ENCODE measurements around the gene PIGK.

DNA sequence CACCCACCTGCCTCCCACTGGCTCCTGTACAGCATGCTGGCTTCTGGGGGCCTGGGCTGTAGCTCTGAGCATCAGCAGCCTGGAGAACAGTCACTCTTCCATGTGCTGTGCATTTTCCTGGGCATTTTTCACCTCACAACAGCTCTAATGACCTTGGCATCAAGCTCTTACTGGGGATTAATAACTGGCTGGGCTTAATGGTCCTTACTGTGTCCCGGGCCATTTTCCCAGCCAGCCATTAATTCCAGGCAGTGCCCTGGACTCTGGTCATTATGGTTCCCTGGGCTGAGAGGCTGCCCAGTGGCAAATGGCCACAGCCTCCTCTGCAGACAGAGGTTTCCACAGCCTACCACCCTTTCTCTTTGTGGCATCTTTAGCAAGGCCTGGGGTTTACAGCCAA lies 180.1 kb downstream of the PIGK start:
- TF ChIP-seq CTCF (IDR thresholded peaks at IDR 0.05 in 8 of 11, conservative IDR thresholded peaks at IDR 0.05 in 3 of 11) (no peak), POLR2A (IDR thresholded peaks at IDR 0.05) (no peak), POLR2AphosphoS5 (IDR thresholded peaks at IDR 0.05) (no peak)
